GM19023 (cell line): ENCODE results near the gene NAB2.

Experiments used
- ATAC-seq: cut with Tn5 transposase; IDR thresholded peaks from one replicate; pipeline ENCODE4 v1.9.1; 2021; ENCODE audit warnings: mild to moderate bottlenecking, moderate library complexity; ENCODE audit not compliant: unreplicated experiment

The NAB2 gene

GRCh38 chr12:57093415-57094207 lies 4.7 kb downstream of the NAB2 start:
- no peak for ATAC-seq

- ATAC-seq, result no peak
Observed at GRCh38 chr12:57094208-57095160, 5.6 kb downstream of the NAB2 start.

- ATAC-seq, result no peak
Observed at GRCh38 chr12:57095440-57095839, 6.5 kb downstream of the NAB2 start.

GRCh38 chr12:57096099-57096572 lies 7.2 kb downstream of the NAB2 start:
- ATAC-seq, result no peak

GRCh38 chr12:57096748-57097553 lies 8.0 kb downstream of the NAB2 start:
- no peak for ATAC-seq

GRCh38 chr12:57097554-57097835 lies 8.6 kb downstream of the NAB2 start:
- no peak for ATAC-seq

GRCh38 chr12:57098546-57098945 lies 9.6 kb downstream of the NAB2 start:
- no peak for ATAC-seq

- ATAC-seq, result no peak
Observed at GRCh38 chr12:57099047-57099714, 10.3 kb downstream of the NAB2 start.

- no peak for ATAC-seq
Observed at GRCh38 chr12:57099766-57100165, 10.9 kb downstream of the NAB2 start.

- no peak for ATAC-seq
Observed at GRCh38 chr12:57101892-57102695, 13.2 kb downstream of the NAB2 start.

GRCh38 chr12:57103856-57104255 lies 14.9 kb downstream of the NAB2 start:
- no peak for ATAC-seq

GRCh38 chr12:57104292-57104910 lies 15.5 kb downstream of the NAB2 start:
- no peak for ATAC-seq

- ATAC-seq, result no peak
Observed at GRCh38 chr12:57105011-57105753, 16.3 kb downstream of the NAB2 start.

- no peak for ATAC-seq
Observed at GRCh38 chr12:57106021-57106708, 17.3 kb downstream of the NAB2 start.

- no peak for ATAC-seq
Observed at GRCh38 chr12:57107456-57108155, 18.7 kb downstream of the NAB2 start.

- no peak for ATAC-seq
Observed at GRCh38 chr12:57109207-57110103, 20.5 kb downstream of the NAB2 start.
